ENCODE results near the gene LHFPL5.

LHFPL5 gene

GRCh38 chr6:35804996-35805736 lies at the start of gene LHFPL5:
LHFPL5 (plus strand) TSS chr6:35805352; CDS start chr6:35805671, 319 bp downstream.
- no peak for TF ChIP-seq CTCF (IDR thresholded peaks at IDR 0.05)
- intact Hi-C loops (cut with DNase I; ENCODE audit: low total_unique reads) = no loop called here
- no peak within 1 kb of the TSS for H3K27ac ChIP-seq
- H3K27me3 ChIP-seq = peaks cover 0 to 44% of the 10 kb centered on the region in 2 donors
- no peaks in the 10 kb centered on the region for H3K36me3 ChIP-seq
- no peaks in the 10 kb centered on the region for H3K9me3 ChIP-seq
- DNase-seq = no peak
- H3K4me1 ChIP-seq = peaks cover 0 to 8% (median 3%) of the 10 kb centered on the region in 4 donors
- no peak within 1 kb of the TSS for H3K4me3 ChIP-seq

- intact Hi-C loops (cut with DNase I; ENCODE audit: low total_unique reads) = no loop called here
- no peak for TF ChIP-seq CTCF (IDR thresholded peaks at IDR 0.05)
- no peak for DNase-seq
- H3K36me3 ChIP-seq = no peaks in the 10 kb centered on the region
- H3K27me3 ChIP-seq = peaks cover 0 to 36% of the 10 kb centered on the region in 2 donors
- H3K4me1 ChIP-seq = no peaks in the 10 kb centered on the region
- H3K27ac ChIP-seq = no peak overlapping the region
- H3K4me3 ChIP-seq = no peak overlapping the region
- no peaks in the 10 kb centered on the region for H3K9me3 ChIP-seq
Observed at GRCh38 chr6:35757456-35758123, 47.6 kb upstream of the LHFPL5 start.

GRCh38 chr6:35759426-35759825 lies 45.7 kb upstream of the LHFPL5 start:
- H3K4me3 ChIP-seq = no peak overlapping the region
- intact Hi-C loops (cut with DNase I; ENCODE audit: low total_unique reads) = no loop called here
- no peaks in the 10 kb centered on the region for H3K4me1 ChIP-seq
- H3K36me3 ChIP-seq = no peaks in the 10 kb centered on the region
- H3K9me3 ChIP-seq = no peaks in the 10 kb centered on the region
- no peak for TF ChIP-seq CTCF (IDR thresholded peaks at IDR 0.05)
- DNase-seq = no peak
- H3K27me3 ChIP-seq = peaks cover 0 to 48% of the 10 kb centered on the region in 2 donors
- no peak overlapping the region for H3K27ac ChIP-seq

- no peak for TF ChIP-seq CTCF (IDR thresholded peaks at IDR 0.05)
- intact Hi-C loops (cut with DNase I; ENCODE audit: low total_unique reads) = no loop called here
- Histone ChIP-seq H3K4me3 (no peak overlapping the region), H3K9me3 (no peaks in the 10 kb centered on the region), H3K4me1 (no peaks in the 10 kb centered on the region), H3K27ac (no peak overlapping the region), H3K27me3 (peaks cover 0 to 42% of the 10 kb centered on the region in 2 donors), H3K36me3 (no peaks in the 10 kb centered on the region)
- no peak for DNase-seq
Observed at GRCh38 chr6:35765739-35766138, 39.4 kb upstream of the LHFPL5 start.

GRCh38 chr6:35769211-35769610 lies 35.9 kb upstream of the LHFPL5 start:
- Histone ChIP-seq H3K27ac (no peak overlapping the region), H3K4me3 (no peak overlapping the region), H3K4me1 (no peaks in the 10 kb centered on the region), H3K36me3 (no peaks in the 10 kb centered on the region), H3K27me3 (peaks cover 0 to 36% of the 10 kb centered on the region in 2 donors), H3K9me3 (no peaks in the 10 kb centered on the region)
- TF ChIP-seq CTCF (IDR thresholded peaks at IDR 0.05) = no peak
- DNase-seq = no peak
- intact Hi-C loops (cut with DNase I; ENCODE audit: low total_unique reads) = no loop called here

All from tibial artery (tissue), 4 donors.